ENCODE measurements around the gene JUND. TPM values are rescaled to one million over a fixed set of nuclear protein-coding genes. Genes with fewer than 3 reads are reported as not detected.
A peak's percentile ranks its signal among the peaks of the same experiment; 100 is the strongest.

The JUND gene
- total RNA-seq, 2 donors from 2014 or later, result 177 to 324 TPM

DNA sequence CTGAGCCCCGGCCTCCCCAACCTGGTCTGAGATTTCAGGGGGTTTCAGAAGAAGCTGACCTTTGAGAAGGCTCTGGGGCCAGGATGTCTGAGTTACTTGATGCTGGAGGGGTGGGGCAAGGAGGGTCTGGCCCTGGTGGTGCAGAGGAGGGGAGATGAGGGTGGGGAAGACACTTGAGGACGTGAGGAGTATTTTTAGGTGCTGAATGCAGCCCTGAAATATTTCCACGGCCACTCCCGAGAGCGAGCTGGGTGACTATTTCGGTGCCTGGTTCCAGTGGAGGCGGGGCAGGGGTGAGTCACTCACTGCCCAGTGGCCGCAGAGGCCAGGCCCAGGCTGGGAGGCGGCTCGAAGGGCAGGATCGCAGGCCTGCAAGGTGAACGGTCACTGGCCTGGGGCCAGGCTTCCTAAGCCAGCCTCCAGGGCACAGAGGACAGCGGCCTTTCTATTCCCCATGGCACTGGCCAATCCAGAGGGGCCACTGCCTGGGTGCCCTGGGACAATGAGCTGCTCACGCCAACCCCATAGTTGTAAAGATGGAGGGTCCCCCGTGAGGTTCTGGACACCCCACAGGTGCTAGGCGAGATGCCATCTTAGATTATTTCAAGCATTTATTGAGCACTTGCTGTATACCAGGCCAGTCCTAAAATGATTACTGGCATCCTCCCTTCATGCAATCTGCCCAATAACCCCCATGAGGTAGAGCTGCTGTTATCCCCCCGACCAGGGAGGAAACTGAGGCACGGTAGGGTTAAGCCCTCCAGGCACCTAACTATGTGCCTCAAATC is 19.7 kb upstream of the JUND start:
- H3K36me3 Mint-ChIP-seq (ENCODE audit: low read depth), result peaks cover 37% of the 10 kb centered on the region
- no peaks in the 10 kb centered on the region for H3K9me3 Mint-ChIP-seq
- peak overlapping the region; percentile 41 for H3K4me3 Mint-ChIP-seq
- H3K27ac Mint-ChIP-seq, result peak overlapping the region; percentile 69
- H3K4me1 Mint-ChIP-seq, result peaks cover 14% of the 10 kb centered on the region
- ATAC-seq (replicated peaks), result no peak
- no peaks in the 10 kb centered on the region for H3K27me3 Mint-ChIP-seq

DNA sequence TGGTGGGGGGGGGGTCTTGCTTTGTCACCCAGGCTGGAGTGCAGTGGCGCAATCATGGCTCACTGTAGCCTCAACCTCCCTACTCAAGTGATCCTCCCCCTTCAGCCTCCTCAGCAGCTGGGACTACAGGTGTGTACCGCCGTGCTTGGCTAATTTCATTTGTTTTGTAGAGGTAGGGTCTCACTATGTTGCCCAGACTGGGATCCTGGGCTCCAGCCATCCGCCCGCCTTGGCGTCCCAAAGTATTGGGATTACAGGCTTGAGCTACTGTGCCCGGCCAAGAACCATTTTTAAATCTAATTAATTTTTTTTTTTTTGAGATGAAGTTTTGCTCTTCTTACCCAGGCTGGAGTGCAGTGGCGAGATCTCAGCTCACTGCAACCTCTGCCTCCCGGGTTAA is 18.2 kb upstream of the JUND start:
- Mint-ChIP-seq H3K4me1 (peaks cover 18% of the 10 kb centered on the region), H3K9me3 (no peaks in the 10 kb centered on the region), H3K27ac (peak overlapping the region; percentile 81), H3K4me3 (no peak overlapping the region), H3K27me3 (no peaks in the 10 kb centered on the region), H3K36me3 (ENCODE audit: low read depth) (peaks cover 24% of the 10 kb centered on the region)
- no peak for ATAC-seq (replicated peaks)

GRCh38 chr19:18298601-18299000 is 17.2 kb upstream of the JUND start:
- peak; percentile 78 for ATAC-seq (replicated peaks)
- Mint-ChIP-seq H3K27me3 (no peaks in the 10 kb centered on the region), H3K36me3 (ENCODE audit: low read depth) (peaks cover 21% of the 10 kb centered on the region), H3K9me3 (no peaks in the 10 kb centered on the region), H3K4me3 (peak overlapping the region; percentile 61), H3K27ac (peak overlapping the region; percentile 81), H3K4me1 (peaks cover 21% of the 10 kb centered on the region)

DNA sequence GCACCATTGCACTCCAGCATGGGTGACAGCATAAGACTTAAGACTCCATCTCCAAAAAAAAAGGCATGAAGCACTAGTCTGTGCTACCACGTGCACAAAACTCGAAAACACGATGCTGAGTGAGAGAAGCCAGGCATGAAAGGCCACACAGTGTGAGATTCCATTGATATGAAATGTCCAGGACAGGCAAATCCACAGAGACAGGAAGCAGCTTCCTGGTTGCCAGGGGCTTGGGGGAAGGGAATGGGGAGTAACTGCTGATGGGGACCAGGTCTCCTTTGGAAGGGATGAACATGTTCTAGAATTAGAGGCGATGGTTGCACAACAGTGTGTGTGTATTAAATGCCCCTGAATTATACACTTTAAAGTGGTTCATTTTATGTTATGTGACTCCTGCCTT is 15.9 kb upstream of the JUND start:
- Mint-ChIP-seq H3K9me3 (no peaks in the 10 kb centered on the region), H3K4me1 (peaks cover 26% of the 10 kb centered on the region), H3K27me3 (no peaks in the 10 kb centered on the region), H3K4me3 (peak overlapping the region; percentile 61), H3K36me3 (ENCODE audit: low read depth) (peaks cover 25% of the 10 kb centered on the region), H3K27ac (no peak overlapping the region)
- no peak for ATAC-seq (replicated peaks)

GRCh38 chr19:18295034-18295451 is 13.6 kb upstream of the JUND start:
- no peak for ATAC-seq (replicated peaks)
- peaks cover 31% of the 10 kb centered on the region for H3K36me3 Mint-ChIP-seq (ENCODE audit: low read depth)
- H3K4me1 Mint-ChIP-seq, result peaks cover 32% of the 10 kb centered on the region
- H3K4me3 Mint-ChIP-seq, result peak overlapping the region; percentile 98
- H3K27me3 Mint-ChIP-seq, result no peaks in the 10 kb centered on the region
- no peaks in the 10 kb centered on the region for H3K9me3 Mint-ChIP-seq
- H3K27ac Mint-ChIP-seq, result peak overlapping the region; percentile 99

GRCh38 chr19:18294467-18294864 is 13.0 kb upstream of the JUND start:
- Mint-ChIP-seq H3K27ac (peak overlapping the region; percentile 99), H3K36me3 (ENCODE audit: low read depth) (peaks cover 31% of the 10 kb centered on the region), H3K4me3 (peak overlapping the region; percentile 98), H3K9me3 (no peaks in the 10 kb centered on the region), H3K4me1 (peaks cover 32% of the 10 kb centered on the region), H3K27me3 (no peaks in the 10 kb centered on the region)
- peak; percentile 32 for ATAC-seq (replicated peaks)

DNA sequence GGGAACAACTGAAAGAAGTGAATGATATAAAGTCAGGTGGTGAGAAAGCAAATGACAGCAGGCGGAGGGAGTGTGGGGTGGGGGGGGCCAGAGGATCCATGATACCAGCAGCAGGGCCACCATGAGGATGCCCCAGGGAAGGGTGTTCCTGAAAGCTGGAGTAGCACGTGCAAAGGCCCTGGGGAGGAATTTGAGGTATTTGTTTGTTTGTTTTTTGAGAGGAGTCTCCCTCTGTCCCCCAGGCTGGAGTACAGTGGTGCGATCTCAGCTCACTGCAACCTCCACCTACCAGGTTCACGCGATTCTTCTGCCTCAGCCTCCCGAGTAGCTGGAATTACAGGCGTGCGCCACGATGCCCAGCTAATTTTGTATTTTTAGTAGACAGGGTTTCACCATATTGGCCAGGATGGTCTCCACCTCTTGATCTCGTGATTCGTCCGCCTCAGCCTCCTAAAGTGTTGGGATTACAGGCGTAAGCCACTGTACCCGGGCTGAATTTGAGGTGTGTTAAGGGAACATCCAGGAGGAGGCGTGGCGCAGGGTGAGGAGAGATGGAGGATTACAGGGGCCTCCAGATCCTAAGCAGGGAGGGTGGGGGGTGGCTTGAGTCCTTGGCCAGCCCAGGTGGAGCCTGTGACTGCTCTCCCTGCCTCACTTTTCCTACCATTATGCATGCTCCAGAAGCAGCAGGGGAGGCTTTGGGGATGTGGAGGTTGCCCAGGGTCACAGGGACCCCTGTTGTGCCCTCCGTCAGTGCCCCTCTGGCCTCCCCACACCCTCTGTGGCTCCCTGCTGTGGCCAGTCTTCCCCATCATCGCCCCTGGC is 12.4 kb upstream of the JUND start:
- no peak for ATAC-seq (replicated peaks)
- H3K4me1 Mint-ChIP-seq, result peaks cover 28% of the 10 kb centered on the region
- no peaks in the 10 kb centered on the region for H3K27me3 Mint-ChIP-seq
- peaks cover 31% of the 10 kb centered on the region for H3K36me3 Mint-ChIP-seq (ENCODE audit: low read depth)
- H3K4me3 Mint-ChIP-seq, result peak overlapping the region; percentile 98
- no peaks in the 10 kb centered on the region for H3K9me3 Mint-ChIP-seq
- H3K27ac Mint-ChIP-seq, result peak overlapping the region; percentile 99

DNA sequence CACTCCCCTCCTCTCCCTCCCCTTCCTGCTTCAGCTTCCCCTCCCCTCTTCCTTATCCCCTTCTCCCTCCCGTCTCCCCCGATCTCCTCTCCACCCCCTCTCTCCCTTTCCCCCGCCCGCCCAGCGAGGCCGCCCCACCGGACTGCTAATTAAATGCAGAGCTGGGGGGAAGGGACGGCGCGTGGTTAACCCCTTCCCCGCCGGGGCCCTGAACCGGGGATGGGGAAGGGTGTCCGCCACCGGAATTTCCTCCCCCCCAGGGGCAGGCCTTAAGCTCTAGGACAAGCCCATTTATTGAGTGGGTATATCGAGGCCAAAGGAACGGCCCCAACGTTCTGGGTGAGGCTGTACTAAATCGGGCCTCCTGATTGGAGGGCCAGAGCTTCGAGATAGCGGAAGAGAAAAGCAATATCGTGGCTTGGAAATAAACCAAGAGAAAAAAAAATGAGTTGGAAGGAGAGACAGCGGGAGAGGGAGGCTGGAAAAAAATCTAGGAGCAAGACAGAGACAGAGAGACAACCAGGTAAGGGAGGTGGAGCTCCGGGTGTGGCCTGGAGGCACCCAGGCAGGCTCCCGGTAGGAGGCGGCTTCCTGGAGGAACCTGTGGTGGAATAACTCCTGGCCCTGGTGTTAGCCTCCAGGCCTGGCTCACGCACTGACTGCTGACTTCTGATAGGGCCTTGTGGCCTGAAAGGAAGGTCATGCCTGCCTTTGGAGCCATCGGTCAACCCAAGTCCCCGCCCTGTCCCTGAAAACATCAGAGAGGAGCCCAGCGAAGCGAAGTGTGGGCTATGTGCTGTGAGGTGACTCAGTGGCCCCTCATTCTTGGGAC is 11.6 kb upstream of the JUND start:
- Mint-ChIP-seq H3K9me3 (no peaks in the 10 kb centered on the region), H3K36me3 (ENCODE audit: low read depth) (peaks cover 31% of the 10 kb centered on the region), H3K27ac (peak overlapping the region; percentile 99), H3K27me3 (no peaks in the 10 kb centered on the region), H3K4me3 (peak overlapping the region; percentile 98), H3K4me1 (peaks cover 23% of the 10 kb centered on the region)
- peak; percentile 47 for ATAC-seq (replicated peaks)

- Mint-ChIP-seq H3K4me3 (peak overlapping the region; percentile 98), H3K27me3 (no peaks in the 10 kb centered on the region), H3K4me1 (peaks cover 23% of the 10 kb centered on the region), H3K9me3 (no peaks in the 10 kb centered on the region), H3K36me3 (ENCODE audit: low read depth) (peaks cover 31% of the 10 kb centered on the region), H3K27ac (peak overlapping the region; percentile 99)
- no peak for ATAC-seq (replicated peaks)
Observed at GRCh38 chr19:18292462-18292809, 11.0 kb upstream of the JUND start.

DNA sequence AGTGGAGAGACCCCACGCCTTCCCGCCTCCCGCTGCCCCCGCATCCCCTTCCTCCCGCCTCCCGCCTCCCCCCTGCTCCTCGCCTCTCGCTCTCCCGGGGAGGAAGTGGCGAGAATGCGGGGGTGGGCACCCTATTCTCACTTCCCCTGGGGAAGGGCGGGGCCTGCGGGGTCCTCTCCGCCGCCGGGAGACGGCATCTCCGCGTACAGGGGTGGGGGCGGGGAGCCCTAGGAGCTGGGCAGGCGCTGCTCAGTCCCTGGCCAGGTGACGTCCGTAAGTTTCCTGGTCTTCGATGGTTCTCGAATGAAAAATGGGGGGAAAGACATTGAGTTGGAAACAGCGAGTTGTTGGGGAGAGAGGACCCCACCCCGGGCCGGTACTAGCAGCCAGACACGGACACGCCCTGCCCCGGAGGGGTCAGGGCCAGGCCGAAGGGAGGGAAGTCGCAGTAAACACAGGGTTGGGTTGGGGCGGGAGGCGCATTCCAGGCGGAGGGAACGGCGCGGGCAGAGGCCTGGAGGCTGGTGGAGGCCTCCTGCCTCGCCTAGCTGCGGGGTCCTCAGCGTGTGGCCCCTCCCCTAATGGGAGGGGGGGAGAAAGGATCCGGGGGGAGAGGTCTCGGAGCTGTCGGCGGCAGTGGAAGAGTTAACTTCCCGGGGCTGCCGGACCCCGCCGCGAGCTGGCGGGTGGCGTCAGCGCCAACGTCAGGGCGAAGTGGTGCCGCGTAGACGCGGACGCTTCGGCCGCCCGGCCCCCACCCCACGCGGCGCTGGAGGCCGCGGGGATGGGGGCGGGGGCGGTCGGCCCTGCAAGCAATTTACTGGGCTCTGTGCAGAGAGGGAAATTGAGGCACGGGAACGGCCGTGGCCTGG is 10.4 kb upstream of the JUND start:
- Mint-ChIP-seq H3K9me3 (no peaks in the 10 kb centered on the region), H3K4me3 (peak overlapping the region; percentile 98), H3K27ac (peak overlapping the region; percentile 99), H3K36me3 (ENCODE audit: low read depth) (peaks cover 31% of the 10 kb centered on the region), H3K27me3 (no peaks in the 10 kb centered on the region), H3K4me1 (peaks cover 25% of the 10 kb centered on the region)
- ATAC-seq (replicated peaks), result peak; percentile 36

- ATAC-seq (replicated peaks), result no peak
- H3K9me3 Mint-ChIP-seq, result no peaks in the 10 kb centered on the region
Observed at GRCh38 chr19:18291019-18291524, 9.7 kb upstream of the JUND start.

DNA sequence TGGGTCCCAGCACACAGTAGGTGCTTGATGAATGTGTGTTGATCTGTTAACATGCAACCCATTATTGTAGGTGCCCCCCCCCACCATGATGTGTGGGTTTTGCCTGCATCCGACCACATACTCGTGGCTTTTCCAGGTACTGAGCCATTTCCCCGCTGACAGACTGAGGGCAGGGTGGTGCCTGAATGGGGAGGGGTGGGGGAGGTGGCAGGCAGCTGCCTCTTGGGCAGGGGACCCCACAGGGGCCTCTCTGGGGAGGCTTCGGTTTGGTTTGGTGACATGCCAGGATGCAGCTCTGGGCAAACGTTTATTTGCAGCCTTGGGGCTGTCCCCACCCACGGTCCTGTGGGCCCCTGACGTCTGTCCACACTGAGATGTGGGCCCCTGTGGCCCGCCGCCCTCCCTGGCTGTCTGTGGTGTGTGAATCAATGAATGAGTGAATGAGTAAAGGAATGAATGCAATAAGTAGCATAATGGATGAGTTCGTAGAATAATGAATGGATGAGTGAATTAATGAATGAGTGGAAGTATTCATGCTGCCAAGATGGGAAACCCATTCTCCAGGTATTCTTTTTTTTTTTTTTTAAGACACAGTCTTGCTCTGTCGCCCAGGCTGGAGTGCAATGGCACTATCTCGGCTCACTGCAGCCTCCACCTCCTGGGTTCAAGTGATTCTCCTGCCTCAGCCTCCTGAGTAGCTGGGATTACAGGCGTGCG is 9.0 kb upstream of the JUND start:
- Mint-ChIP-seq H3K27me3 (no peaks in the 10 kb centered on the region), H3K27ac (peak overlapping the region; percentile 99), H3K9me3 (no peaks in the 10 kb centered on the region), H3K4me3 (peak overlapping the region; percentile 98), H3K36me3 (ENCODE audit: low read depth) (peaks cover 31% of the 10 kb centered on the region), H3K4me1 (peaks cover 37% of the 10 kb centered on the region)
- peak; percentile 72 for ATAC-seq (replicated peaks)

More at GRCh38 chr19:18291019-18291524, 9.7 kb upstream of the JUND start:
- peaks cover 31% of the 10 kb centered on the region for H3K36me3 Mint-ChIP-seq (ENCODE audit: low read depth)
- peak overlapping the region; percentile 98 for H3K4me3 Mint-ChIP-seq
- H3K27ac Mint-ChIP-seq, result peak overlapping the region; percentile 99
- peaks cover 33% of the 10 kb centered on the region for H3K4me1 Mint-ChIP-seq
- H3K27me3 Mint-ChIP-seq, result no peaks in the 10 kb centered on the region

Measured in activated T-helper 17 cell treated with anti-CD3 and anti-CD28 coated beads, Interleukin-2, amount 50 U/mL, for 72 hours (primary cell).